Epithelial cell of esophagus (primary cell): Measurements from ENCODE around the gene KIZ.

ENCODE experiments used
- DNase-seq: peaks from one replicate; pipeline ENCODE4 v3.0.0; 2010; ENCODE audit warnings: low read depth
- H3K4me3 ChIP-seq: 2 replicates; pipeline ENCODE4 v1.5.1; 2011; ENCODE audit warnings: mild to moderate bottlenecking, low read length, control low read depth
- TF ChIP-seq, protein P1 (sequence below): IDR thresholded peaks from 2 replicates; pipeline ENCODE4 v1.5.1; 2011; ENCODE audit warnings: low read depth, mild to moderate bottlenecking, low read length, control low read depth, inconsistent platforms; ENCODE audit not compliant: insufficient read depth; ENCODE audit errors: missing control alignments

Gene KIZ

DNA sequence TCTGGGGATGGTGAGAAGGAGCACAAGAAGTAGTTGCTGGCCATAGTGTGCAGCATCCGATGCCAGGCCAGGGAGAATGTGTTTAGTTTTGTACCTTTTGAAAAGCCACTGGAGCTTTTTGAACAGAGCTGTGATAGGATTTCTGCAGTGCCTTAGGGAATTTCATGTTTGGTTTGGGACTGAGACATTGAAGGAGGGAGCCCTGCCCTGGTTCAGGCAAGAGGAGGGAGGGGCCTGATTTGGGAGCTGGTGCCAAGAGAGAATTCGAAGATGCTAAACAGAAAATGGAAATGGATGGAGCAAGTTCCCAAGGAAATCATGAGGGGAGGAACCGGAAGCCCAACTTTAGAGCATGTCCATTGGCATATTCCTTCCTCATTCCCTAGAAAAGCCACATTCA lies 80.7 kb downstream of the KIZ start:
- no peak overlapping the region for H3K4me3 ChIP-seq
- no peak for DNase-seq
- TF ChIP-seq, protein P1, sequence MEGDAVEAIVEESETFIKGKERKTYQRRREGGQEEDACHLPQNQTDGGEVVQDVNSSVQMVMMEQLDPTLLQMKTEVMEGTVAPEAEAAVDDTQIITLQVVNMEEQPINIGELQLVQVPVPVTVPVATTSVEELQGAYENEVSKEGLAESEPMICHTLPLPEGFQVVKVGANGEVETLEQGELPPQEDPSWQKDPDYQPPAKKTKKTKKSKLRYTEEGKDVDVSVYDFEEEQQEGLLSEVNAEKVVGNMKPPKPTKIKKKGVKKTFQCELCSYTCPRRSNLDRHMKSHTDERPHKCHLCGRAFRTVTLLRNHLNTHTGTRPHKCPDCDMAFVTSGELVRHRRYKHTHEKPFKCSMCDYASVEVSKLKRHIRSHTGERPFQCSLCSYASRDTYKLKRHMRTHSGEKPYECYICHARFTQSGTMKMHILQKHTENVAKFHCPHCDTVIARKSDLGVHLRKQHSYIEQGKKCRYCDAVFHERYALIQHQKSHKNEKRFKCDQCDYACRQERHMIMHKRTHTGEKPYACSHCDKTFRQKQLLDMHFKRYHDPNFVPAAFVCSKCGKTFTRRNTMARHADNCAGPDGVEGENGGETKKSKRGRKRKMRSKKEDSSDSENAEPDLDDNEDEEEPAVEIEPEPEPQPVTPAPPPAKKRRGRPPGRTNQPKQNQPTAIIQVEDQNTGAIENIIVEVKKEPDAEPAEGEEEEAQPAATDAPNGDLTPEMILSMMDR = no peak

- TF ChIP-seq, protein P1 = no peak
- no peak for DNase-seq
- H3K4me3 ChIP-seq = no peak overlapping the region
Measured at GRCh38 chr20:21208999-21209398, 83.1 kb downstream of the KIZ start.

- no peak overlapping the region for H3K4me3 ChIP-seq
- TF ChIP-seq, protein P1 = no peak
- no peak for DNase-seq
Measured at GRCh38 chr20:21209668-21210067, 83.8 kb downstream of the KIZ start.

GRCh38 chr20:21213691-21214090 lies 87.8 kb downstream of the KIZ start:
- TF ChIP-seq, protein P1 = no peak
- H3K4me3 ChIP-seq = no peak overlapping the region
- no peak for DNase-seq

GRCh38 chr20:21214431-21214830 lies 88.5 kb downstream of the KIZ start:
- no peak overlapping the region for H3K4me3 ChIP-seq
- DNase-seq = peak; percentile 37
- TF ChIP-seq, protein P1 = no peak

DNA sequence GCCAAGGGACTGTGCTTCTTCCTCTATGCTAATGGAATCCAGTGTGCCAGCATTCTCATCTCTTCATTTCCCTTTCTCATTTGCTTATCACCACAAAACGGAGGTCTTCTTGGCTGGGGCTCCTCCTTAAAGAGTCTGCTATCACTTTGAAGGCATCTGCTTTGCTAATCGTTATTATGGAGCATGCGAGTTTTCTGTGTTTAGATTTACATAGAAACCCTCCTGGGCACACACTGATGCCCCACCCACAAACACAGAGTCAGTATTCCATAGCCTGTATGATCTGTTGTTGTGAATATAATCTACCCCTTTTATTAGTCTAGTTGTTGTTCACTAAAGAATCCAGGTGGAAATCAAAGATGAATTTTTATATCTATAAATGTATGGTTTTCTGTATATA lies 93.8 kb downstream of the KIZ start:
- DNase-seq = no peak
- TF ChIP-seq, protein P1 = no peak
- H3K4me3 ChIP-seq = no peak overlapping the region

- no peak for DNase-seq
- TF ChIP-seq, protein P1 = no peak
Measured at GRCh38 chr20:21224217-21224616, 98.3 kb downstream of the KIZ start.

More at GRCh38 chr20:21224217-21224616, 98.3 kb downstream of the KIZ start:
- no peak overlapping the region for H3K4me3 ChIP-seq
